IMR-90 (cell line): ENCODE data around the gene CNBD2.

Experiments
- BHLHE40 ChIP-seq: fragments of 150-350 bp; IDR thresholded peaks from 2 replicates; pipeline ENCODE4 v1.6.1; 2016; ENCODE audit warnings: mild to moderate bottlenecking, low read depth, low read length
- CEBPB ChIP-seq: IDR thresholded peaks from 2 replicates; pipeline ENCODE4 v1.6.1; 2012; ENCODE audit warnings: low read depth, low read length, improper control_type of control experiment
- MAFK ChIP-seq: IDR thresholded peaks from 2 replicates; pipeline ENCODE4 v1.6.1; 2012; ENCODE audit warnings: low read depth, low read length, improper control_type of control experiment
- NFE2L2 ChIP-seq: fragments of 150-350 bp; IDR thresholded peaks from 2 replicates; pipeline ENCODE4 v1.6.1; 2016; ENCODE audit warnings: low read depth, mild to moderate bottlenecking, low read length
- POLR2A ChIP-seq: IDR thresholded peaks from 2 replicates; pipeline ENCODE4 v1.6.1; 2012; ENCODE audit warnings: mild to moderate bottlenecking, low read depth, low read length
- RAD21 ChIP-seq: IDR thresholded peaks from 2 replicates; pipeline ENCODE4 v1.6.1; 2012; ENCODE audit warnings: low read length, improper control_type of control experiment
- RFX5 ChIP-seq: IDR thresholded peaks from 2 replicates; pipeline ENCODE4 v1.8.0; 2012; ENCODE audit warnings: low read depth, mild to moderate bottlenecking, low read length, moderate library complexity
- SMC3 ChIP-seq: fragments of 150-350 bp; IDR thresholded peaks from 2 replicates; pipeline ENCODE4 v1.6.1; 2016; ENCODE audit warnings: low read depth, mild to moderate bottlenecking, antibody characterized with exemption, low read length, moderate library complexity
- TF ChIP-seq, protein P1 (sequence below): conservative IDR thresholded peaks from 2 replicates; pipeline ENCODE4 v1.5.1; 2012; ENCODE audit warnings: mild to moderate bottlenecking, low read depth, low read length, improper control_type of control experiment
- TF ChIP-seq, protein P2 (sequence below): fragments of 150-350 bp; IDR thresholded peaks from 2 replicates; pipeline ENCODE4 v1.6.1; 2016; ENCODE audit warnings: low read depth, mild to moderate bottlenecking, low read length, moderate library complexity, borderline replicate concordance

DNA sequence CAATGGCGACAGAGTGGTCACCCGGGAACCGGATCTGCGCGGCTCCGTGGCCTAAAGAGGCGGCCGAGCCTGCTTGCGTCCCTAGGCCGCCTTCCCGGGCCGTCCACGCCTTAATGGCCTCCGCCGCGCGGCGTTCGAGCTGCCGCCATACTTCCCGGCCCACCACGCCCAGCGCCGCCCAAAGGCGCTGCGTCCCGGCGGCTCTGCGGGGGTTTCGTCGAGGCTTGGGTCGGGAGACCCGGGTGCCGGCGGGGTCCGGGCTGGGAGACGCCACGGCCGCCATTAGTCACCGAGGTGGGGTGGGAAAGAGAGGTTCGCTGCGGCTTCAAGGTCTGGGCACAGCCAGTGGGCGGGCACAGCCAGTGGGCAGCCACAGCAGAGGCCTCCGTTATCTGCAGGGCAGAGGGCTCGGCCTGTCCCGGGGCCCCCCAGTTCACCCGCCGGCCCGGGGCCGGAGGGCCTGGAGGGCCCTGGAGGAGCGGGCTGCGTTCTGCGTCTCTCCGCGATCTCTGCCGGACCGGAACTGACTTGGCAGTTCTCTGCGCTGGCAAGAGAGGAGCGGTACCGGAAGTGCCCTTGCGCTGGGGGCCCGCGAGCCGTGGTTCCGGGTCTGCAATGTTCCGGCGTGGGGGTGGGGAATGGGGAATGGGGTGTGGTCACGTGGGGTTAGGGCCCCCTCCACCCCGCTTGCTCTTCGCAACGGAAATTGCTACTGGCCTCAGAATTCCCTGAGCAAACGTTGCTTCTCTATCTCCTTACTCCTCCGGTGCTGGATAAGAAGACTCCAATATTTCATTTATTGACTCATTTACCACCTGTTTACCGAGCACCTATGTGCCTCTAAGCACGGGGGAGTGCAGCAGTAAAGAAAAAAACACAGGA, 82.3 kb downstream of the CNBD2 start:
- TF ChIP-seq, protein P1, sequence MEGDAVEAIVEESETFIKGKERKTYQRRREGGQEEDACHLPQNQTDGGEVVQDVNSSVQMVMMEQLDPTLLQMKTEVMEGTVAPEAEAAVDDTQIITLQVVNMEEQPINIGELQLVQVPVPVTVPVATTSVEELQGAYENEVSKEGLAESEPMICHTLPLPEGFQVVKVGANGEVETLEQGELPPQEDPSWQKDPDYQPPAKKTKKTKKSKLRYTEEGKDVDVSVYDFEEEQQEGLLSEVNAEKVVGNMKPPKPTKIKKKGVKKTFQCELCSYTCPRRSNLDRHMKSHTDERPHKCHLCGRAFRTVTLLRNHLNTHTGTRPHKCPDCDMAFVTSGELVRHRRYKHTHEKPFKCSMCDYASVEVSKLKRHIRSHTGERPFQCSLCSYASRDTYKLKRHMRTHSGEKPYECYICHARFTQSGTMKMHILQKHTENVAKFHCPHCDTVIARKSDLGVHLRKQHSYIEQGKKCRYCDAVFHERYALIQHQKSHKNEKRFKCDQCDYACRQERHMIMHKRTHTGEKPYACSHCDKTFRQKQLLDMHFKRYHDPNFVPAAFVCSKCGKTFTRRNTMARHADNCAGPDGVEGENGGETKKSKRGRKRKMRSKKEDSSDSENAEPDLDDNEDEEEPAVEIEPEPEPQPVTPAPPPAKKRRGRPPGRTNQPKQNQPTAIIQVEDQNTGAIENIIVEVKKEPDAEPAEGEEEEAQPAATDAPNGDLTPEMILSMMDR = no peak
- TF ChIP-seq BHLHE40 (peak; percentile 30; the same call in 1 of the 2 replicates), POLR2A (peak; percentile 98), SMC3 (no peak), RAD21 (no peak), RFX5 (no peak), CEBPB (no peak), NFE2L2 (peak; percentile 89), MAFK (peak; percentile 73; the same call in 1 of the 2 replicates)
- TF ChIP-seq, protein P2, sequence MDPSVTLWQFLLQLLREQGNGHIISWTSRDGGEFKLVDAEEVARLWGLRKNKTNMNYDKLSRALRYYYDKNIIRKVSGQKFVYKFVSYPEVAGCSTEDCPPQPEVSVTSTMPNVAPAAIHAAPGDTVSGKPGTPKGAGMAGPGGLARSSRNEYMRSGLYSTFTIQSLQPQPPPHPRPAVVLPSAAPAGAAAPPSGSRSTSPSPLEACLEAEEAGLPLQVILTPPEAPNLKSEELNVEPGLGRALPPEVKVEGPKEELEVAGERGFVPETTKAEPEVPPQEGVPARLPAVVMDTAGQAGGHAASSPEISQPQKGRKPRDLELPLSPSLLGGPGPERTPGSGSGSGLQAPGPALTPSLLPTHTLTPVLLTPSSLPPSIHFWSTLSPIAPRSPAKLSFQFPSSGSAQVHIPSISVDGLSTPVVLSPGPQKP = peak; percentile 69; the same call in 1 of the 2 replicates
